GDM1 (cell line): ENCODE data around the gene EFCAB12.
"Not testable (repeated sequence)": the region's sequence is repeated elsewhere in the genome, so short reads cannot be mapped to it uniquely, and the experiment has no call there.

Source experiments
- DNase-seq: peaks from one replicate; lab custom pipeline; 2025; lab: John Stamatoyannopoulos, UW

The EFCAB12 gene

GRCh38 chr3:129393760-129394564, 34.5 kb downstream of the EFCAB12 start:
- DNase-seq = not testable (repeated sequence)

- DNase-seq = no peak
Observed at GRCh38 chr3:129393271-129393670, 35.2 kb downstream of the EFCAB12 start.

- not testable (repeated sequence) for DNase-seq
Observed at GRCh38 chr3:129392106-129392887, 36.1 kb downstream of the EFCAB12 start.

DNA sequence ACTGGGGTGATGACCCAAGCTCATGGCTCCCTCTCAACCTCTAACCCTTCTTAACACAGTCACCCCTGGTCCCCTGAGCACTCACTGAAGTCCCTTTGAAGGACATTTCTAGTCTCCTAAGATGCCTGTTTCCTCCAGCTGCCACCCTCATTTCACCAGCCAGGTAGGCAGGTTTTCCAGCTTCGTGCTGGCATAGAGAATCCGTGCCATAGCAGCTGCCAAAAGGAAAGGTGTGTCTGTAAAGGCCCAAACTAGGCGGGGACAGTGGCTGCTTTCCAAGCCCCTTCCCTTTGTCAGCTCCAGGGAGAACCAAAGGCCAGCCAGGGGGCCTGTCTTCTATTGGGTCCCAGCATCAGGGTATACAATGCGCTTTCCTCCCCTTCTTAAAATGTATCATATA, 36.9 kb downstream of the EFCAB12 start:
- not testable (repeated sequence) for DNase-seq

- DNase-seq = no peak
Observed at GRCh38 chr3:129389572-129389937, 38.9 kb downstream of the EFCAB12 start.

GRCh38 chr3:129388791-129389571, 39.5 kb downstream of the EFCAB12 start:
- DNase-seq = not testable (repeated sequence)

DNA sequence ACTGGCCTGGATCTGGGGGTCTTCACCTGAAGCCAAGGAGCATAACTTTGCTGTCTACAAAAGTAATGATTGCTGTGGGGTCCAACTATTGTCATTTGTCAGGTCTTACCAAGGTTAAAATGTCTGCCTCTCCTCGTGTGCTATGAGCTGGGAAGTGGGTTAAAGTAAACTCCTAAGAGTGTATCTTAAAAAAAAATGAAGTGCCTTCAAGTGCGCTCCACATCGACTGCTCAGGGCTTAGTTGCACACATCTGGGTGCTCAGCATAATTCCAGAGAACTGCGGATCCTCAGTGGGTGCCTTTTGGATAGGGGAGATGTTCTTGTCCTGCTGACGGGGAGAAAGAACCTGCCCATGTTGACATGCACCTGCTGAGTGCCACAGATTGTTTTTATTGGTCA, 40.9 kb downstream of the EFCAB12 start:
- DNase-seq = no peak

DNA sequence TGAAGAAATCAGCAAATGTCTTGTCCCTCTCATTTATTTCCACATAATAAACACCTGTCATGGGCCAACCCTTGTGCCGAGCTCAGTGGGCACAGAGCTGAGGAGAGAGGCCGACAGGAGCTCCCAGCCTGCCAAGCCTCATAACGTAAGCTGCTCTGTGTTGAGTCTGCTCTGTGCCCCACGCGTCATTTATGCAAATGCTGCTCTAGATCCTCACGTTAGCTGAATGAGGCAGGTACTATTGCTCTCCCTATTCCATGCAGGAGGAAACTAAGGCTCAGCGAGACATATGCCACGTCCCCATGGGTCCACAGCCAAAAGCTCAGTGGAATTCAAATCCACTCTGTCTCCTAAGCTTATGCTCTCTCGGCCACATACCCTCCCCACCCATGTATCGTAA, 41.5 kb downstream of the EFCAB12 start:
- no peak for DNase-seq

DNA sequence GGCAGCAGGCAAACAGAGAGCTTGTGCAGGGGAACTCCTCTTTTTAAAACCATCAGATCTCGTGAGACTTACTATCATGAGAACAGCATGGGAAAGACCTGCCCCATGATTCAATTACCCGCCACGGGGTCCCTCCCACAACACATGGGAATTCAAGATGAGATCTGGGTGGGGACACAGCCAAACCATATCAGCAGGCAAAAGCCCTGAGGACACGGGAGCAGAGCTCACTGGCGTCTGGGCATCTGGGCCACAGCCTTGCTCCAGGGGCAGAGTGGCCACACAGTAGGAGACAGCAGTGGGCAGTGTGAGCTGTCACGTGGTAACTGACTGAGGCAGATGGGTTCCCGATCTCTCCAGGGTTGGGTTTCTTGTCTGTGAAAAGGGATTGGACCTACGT, 42.9 kb downstream of the EFCAB12 start:
- not testable (repeated sequence) for DNase-seq

- no peak for DNase-seq
Observed at GRCh38 chr3:129384594-129385323, 43.7 kb downstream of the EFCAB12 start.

- not testable (repeated sequence) for DNase-seq
Observed at GRCh38 chr3:129384103-129384502, 44.3 kb downstream of the EFCAB12 start.

- peak; percentile 36 for DNase-seq
Observed at GRCh38 chr3:129383292-129383860, 45.1 kb downstream of the EFCAB12 start.

GRCh38 chr3:129382366-129382765, 46.1 kb downstream of the EFCAB12 start:
- no peak for DNase-seq

GRCh38 chr3:129379582-129380358, 48.7 kb downstream of the EFCAB12 start:
- DNase-seq = no peak

GRCh38 chr3:129378949-129379348, 49.5 kb downstream of the EFCAB12 start:
- no peak for DNase-seq

GRCh38 chr3:129377615-129378014, 50.8 kb downstream of the EFCAB12 start:
- DNase-seq = no peak

DNA sequence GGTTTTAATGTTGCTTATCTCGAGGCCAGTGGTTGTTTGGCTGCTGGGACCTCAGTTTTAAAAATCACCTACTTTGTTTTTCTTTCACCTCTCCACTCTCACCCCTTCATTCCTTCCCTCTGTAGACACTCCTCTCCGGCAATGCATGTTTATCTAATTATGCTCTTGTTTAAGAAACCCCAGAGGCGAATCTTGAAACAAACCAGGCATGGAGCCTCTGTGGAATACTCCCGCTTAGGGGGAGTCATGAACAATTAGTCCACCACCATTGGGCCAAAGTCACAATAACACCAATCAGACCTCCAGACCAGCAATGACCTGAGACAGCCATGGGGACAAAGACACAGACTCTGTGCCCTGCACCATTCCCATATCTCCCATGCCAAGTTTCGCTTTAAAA, 53.3 kb downstream of the EFCAB12 start:
- no peak for DNase-seq

- DNase-seq = no peak
Observed at GRCh38 chr3:129371041-129371826, 57.2 kb downstream of the EFCAB12 start.

DNA sequence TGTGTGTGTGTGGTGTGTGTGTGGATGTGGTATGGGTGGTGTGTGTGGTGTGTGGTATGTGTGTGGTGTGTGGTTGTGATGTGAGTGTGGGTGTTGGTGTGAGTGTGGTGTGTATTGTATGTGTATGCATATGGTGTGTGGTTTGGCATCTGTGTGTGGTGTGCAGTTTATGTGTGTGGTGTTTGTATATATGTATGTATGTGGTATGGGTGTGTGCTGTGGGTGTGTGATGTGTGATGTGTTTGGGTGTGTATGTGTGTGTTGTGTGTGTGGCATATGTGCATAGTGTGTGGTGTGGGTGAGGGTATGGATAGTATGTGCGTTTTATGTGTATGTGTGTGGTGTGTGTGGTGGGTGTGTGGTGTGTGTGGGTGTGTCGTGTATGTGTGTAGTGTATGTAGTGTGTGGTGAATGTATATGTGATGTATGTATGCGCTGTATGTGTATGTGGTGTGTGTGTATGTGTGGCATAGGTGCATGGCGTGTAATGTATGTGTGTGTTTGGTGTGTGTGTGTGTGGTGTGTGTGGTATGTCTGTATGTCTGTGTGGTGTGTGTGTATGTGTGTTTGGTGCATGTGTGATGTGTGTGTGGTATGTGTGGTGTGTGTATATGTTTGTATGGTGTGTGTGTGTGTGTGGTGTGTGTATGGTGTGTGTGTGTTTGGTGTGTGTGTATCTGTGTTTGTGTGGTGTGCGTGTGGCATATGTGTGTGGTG, 58.0 kb downstream of the EFCAB12 start:
- no peak for DNase-seq
